Stimulated activated naive CD8-positive, alpha-beta T cell treated with anti-CD3 and anti-CD28 coated beads, Interleukin-15, amount 100 ng/mL, for 72 hours (primary cell): Measurements from ENCODE around the gene WBP1L.

Source experiments
- ATAC-seq: fragments of 150-1000 bp; cut with Tn5 transposase; 2 replicates; pipeline ENCODE4 v1.10.0; 2021; ENCODE audit warnings: mild to moderate bottlenecking, moderate library complexity
- DNase-seq, 2 donors: peaks; one replicate each; pipeline ENCODE4 v3.0.0; 2021 to 2022
- H3K27ac Mint-ChIP-seq, 2 donors: one replicate each; pipeline ENCODE4 v1.8.0; 2022; ENCODE audit warnings: mild to moderate bottlenecking in 2 of 2, mixed read lengths in 2 of 2, moderate library complexity in 2 of 2
- H3K27me3 Mint-ChIP-seq: one replicate; pipeline ENCODE4 v1.8.0; 2022; ENCODE audit warnings: mixed read lengths
- H3K4me1 Mint-ChIP-seq: one replicate; pipeline ENCODE4 v1.8.0; 2022; ENCODE audit warnings: mild to moderate bottlenecking, mixed read lengths
- H3K4me3 Mint-ChIP-seq, 2 donors: one replicate each; pipeline ENCODE4 v1.8.0; 2022; ENCODE audit warnings: mild to moderate bottlenecking in 2 of 2, mixed read lengths in 2 of 2, moderate library complexity in 1 of 2
- H3K9me3 Mint-ChIP-seq, 2 donors: one replicate each; pipeline ENCODE4 v1.8.0; 2022; ENCODE audit warnings: mixed read lengths in 2 of 2

WBP1L gene

GRCh38 chr10:102777711-102778453 is 34.1 kb downstream of the WBP1L start:
- H3K9me3 Mint-ChIP-seq, result no peaks in the 10 kb centered on the region
- DNase-seq, result no peak
- no peak for ATAC-seq
- H3K4me1 Mint-ChIP-seq, result peaks cover 79% of the 10 kb centered on the region
- H3K27ac Mint-ChIP-seq, result no peak overlapping the region
- no peak overlapping the region for H3K4me3 Mint-ChIP-seq
- no peaks in the 10 kb centered on the region for H3K27me3 Mint-ChIP-seq

GRCh38 chr10:102778781-102779180 is 35.0 kb downstream of the WBP1L start:
- H3K27ac Mint-ChIP-seq, result no peak overlapping the region
- no peaks in the 10 kb centered on the region for H3K27me3 Mint-ChIP-seq
- no peak overlapping the region for H3K4me3 Mint-ChIP-seq
- peaks cover 79% of the 10 kb centered on the region for H3K4me1 Mint-ChIP-seq
- ATAC-seq (no peak), DNase-seq (no peak)
- H3K9me3 Mint-ChIP-seq, result no peaks in the 10 kb centered on the region

DNA sequence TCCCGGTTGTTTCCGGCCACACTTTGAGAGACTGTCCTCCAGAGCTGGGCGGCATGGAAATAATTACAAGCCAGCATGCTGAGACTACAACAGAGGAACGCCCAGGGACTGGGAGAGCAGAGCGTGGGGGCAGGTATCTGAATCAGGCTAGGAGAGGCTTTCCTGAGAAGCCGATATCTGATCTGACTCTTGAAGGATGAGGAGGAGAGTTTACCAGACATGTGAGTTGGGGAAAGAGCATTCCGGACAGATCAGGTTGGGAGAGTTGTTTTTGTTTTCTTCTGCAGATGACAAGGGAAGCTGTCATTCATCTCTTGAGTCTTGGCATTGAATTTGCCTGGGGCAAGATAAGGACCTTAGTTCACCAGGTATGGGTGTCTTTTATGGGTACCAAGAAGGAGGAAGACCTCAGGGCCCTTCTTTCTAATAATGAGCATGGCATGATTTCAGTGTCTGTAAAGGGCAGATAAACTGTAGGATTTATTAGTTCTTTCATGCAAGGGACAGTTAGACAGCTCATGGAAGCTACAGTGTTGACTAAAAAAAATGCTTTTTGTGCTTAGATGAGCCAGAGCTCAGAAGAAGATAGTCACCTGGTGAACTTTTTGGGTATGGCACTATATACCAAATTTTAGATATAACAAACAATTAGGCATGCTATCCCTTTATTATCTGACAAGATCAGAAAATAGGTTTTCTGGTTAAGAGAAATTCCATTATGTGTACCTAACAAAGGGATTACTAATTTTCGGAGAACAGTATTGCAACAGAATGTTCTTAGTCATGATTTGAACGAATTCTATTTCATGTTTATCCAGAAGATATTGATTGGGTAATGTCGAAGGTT is 36.2 kb downstream of the WBP1L start:
- no peaks in the 10 kb centered on the region for H3K9me3 Mint-ChIP-seq
- DNase-seq (no peak), ATAC-seq (no peak)
- H3K4me1 Mint-ChIP-seq, result peaks cover 69% of the 10 kb centered on the region
- no peak overlapping the region for H3K4me3 Mint-ChIP-seq
- no peak overlapping the region for H3K27ac Mint-ChIP-seq
- no peaks in the 10 kb centered on the region for H3K27me3 Mint-ChIP-seq

- no peaks in the 10 kb centered on the region for H3K27me3 Mint-ChIP-seq
Observed at GRCh38 chr10:102780527-102780808, 36.7 kb downstream of the WBP1L start.

DNA sequence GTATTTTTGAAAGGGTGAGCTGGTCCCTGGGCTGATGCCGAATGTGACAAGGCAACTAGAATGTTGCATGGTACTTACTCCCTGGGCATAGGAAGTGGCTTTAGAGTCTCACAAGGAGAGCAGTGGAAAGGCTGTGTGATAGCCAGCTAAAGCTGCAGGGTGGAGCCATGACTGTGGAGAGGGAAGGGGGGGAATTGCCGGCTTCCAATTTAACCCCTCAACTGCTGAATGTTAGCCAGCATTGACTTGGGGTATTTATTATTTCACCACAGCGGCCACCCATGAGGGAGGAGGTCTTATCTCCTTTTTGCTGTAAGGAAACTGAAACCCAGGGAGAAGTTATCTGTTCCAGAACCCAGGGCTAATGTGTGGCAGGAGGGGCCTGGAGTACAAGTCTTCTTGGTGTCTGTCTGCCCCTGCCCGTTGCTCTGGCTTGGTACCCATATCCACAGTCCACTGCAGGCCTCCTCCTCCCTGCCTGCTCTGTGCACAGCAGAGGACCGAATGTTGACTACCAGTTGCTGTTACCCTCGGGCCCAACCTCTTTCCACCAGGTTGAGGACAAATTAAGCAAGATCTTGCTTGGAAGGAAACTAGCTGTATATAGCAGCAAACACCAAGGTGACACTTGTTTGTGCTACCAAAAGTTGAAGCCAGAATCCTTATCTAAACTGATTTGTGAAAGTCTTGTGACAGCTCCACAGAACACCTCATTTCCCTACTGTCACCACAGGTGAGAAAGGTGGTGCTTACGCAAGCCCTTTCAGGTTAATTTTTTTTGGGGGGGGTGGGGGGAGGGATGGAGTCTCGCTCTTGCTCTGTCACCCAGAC is 37.6 kb downstream of the WBP1L start:
- no peak overlapping the region for H3K27ac Mint-ChIP-seq
- peaks cover 68% of the 10 kb centered on the region for H3K4me1 Mint-ChIP-seq
- DNase-seq, result no peak

More at GRCh38 chr10:102780527-102780808, 36.7 kb downstream of the WBP1L start:
- ATAC-seq (no peak), DNase-seq (no peak)
- no peak overlapping the region for H3K4me3 Mint-ChIP-seq
- peaks cover 68% of the 10 kb centered on the region for H3K4me1 Mint-ChIP-seq
- H3K27ac Mint-ChIP-seq, result no peak overlapping the region
- no peaks in the 10 kb centered on the region for H3K9me3 Mint-ChIP-seq

DNA sequence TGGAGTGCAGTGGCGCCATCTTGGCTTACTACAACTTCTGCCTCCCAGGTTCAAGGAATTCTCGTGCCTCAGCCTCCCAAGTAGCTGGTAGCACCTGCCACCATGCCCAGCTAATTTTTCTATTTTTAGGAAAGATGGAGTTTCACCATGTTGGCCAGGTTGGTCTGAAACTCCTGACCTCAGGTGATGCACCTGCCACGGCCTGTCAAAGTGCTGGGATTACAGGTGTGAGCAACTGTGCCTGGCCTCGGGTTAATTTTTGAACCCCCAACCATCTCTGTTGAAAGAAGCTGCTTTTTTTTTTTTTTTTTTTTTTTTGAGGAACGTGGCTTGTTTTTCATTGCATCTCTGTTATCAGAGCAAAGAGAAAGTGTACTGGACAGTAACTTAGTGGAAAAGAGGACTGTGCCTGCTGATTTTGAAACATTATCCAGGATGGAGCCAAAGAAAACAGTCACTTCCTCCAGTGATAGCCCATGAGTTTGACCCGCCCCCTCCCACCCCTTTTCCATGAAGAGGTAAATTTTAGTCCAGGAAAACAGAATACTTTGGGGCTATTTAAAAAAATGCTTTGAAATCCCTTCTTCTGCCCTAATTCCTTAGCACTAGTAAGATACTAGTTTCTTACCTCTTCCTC is 38.3 kb downstream of the WBP1L start:
- ATAC-seq, result no peak
- DNase-seq, result no peak
- Mint-ChIP-seq H3K27ac (no peak overlapping the region), H3K4me1 (peaks cover 67% of the 10 kb centered on the region), H3K4me3 (no peak overlapping the region), H3K27me3 (no peaks in the 10 kb centered on the region), H3K9me3 (no peaks in the 10 kb centered on the region)

More for the DNA sequence above, 37.6 kb downstream of the WBP1L start:
- no peak overlapping the region for H3K4me3 Mint-ChIP-seq
- no peaks in the 10 kb centered on the region for H3K9me3 Mint-ChIP-seq
- ATAC-seq, result no peak
- no peaks in the 10 kb centered on the region for H3K27me3 Mint-ChIP-seq

GRCh38 chr10:102782673-102783551 is 39.2 kb downstream of the WBP1L start:
- no peak for DNase-seq
- Mint-ChIP-seq H3K27me3 (no peaks in the 10 kb centered on the region), H3K27ac (peak overlapping the region in 1 of 2 donors; percentile 69), H3K9me3 (no peaks in the 10 kb centered on the region), H3K4me3 (no peak overlapping the region), H3K4me1 (peaks cover 68% of the 10 kb centered on the region)
- no peak for ATAC-seq

- no peak overlapping the region for H3K27ac Mint-ChIP-seq
- ATAC-seq (no peak), DNase-seq (no peak)
- H3K4me1 Mint-ChIP-seq, result peaks cover 62% of the 10 kb centered on the region
- no peaks in the 10 kb centered on the region for H3K27me3 Mint-ChIP-seq
- H3K9me3 Mint-ChIP-seq, result no peaks in the 10 kb centered on the region
- no peak overlapping the region for H3K4me3 Mint-ChIP-seq
Observed at GRCh38 chr10:102783568-102783967, 39.8 kb downstream of the WBP1L start.

GRCh38 chr10:102785818-102786217 is 42.1 kb downstream of the WBP1L start:
- H3K9me3 Mint-ChIP-seq, result peaks cover 0 to 6% of the 10 kb centered on the region in 2 donors
- ATAC-seq (no peak), DNase-seq (no peak)
- peaks cover 56% of the 10 kb centered on the region for H3K4me1 Mint-ChIP-seq
- H3K27ac Mint-ChIP-seq, result no peak overlapping the region
- no peak overlapping the region for H3K4me3 Mint-ChIP-seq
- no peaks in the 10 kb centered on the region for H3K27me3 Mint-ChIP-seq

DNA sequence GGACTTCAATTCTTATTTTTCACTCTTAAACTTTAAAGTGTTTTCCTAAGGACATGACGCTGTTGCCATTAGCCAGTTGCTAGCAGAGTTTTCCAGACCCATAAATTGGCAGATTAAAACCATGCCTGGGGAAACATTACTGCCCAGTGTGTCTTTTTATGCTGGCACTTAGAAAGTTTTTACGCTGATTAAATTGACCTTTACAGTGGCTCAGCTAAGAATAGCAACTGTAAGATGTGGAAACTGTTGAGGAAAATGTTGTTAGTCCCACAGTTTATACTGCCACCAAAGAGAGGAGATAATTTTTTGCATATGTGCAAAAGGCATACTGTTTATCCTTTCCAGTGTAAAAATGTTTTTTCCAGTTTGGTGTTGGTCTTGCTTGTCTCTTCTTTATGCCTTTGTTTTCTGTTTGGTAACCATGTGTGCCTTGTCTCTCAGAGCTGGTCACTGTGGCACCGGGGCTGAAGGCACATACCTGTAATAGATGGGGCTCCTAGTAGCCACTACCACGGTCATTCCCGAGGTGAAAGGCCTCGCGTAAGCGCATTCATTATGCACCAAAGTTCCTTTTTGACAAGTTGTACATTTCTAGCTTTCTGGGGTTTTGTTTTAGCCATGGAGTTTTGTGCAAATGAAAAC is 48.1 kb downstream of the WBP1L start:
- peaks cover 0 to 6% of the 10 kb centered on the region in 2 donors for H3K9me3 Mint-ChIP-seq
- peaks cover 54% of the 10 kb centered on the region for H3K4me1 Mint-ChIP-seq
- H3K27ac Mint-ChIP-seq, result no peak overlapping the region
- no peak for ATAC-seq
- no peaks in the 10 kb centered on the region for H3K27me3 Mint-ChIP-seq
- no peak overlapping the region for H3K4me3 Mint-ChIP-seq
- DNase-seq, result no peak

DNA sequence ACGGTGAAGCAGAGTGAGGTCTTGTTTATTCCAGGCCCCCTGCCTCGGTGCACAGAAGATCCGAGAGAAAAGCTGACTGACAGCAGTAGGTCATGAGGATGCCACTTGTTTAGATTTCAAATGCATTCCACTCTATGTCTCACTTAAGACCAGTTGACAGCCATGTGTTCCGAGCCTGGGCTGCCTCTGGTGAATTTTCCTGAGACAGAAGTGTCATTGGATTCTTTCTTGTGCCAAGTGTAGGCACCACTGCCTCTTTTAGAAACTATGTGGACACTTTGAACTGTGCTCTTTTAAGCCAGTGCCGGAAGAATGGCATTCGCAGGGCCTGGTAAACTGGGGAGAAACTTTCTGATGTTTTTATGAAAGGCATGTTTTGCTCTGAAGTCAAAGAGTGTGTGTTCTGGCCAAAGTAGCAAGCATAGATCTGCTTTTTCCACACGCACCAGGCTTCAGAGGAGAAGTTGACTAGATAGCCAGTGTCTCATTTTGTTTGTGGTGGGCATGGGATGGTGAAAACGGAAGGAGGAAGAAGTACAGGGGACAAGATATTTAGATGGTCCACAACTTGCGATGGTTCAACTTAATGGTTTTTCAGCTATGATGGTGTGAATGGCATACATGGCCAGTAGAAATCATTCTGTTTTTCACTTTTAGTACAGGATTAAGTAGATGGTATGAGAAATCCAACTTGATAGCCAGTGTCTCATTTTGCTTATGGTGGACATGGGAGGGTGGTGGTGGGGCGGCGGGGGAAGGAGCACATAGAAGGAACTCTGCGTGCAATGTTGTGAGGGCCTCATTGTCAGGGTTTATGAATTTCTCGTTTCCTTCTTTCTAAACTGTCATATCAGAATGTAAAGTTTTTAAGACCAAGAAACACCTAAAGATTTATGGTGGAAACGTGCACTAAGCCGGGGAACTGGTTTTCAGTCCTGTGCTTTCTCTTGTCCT is 52.0 kb downstream of the WBP1L start:
- DNase-seq, result no peak
- Mint-ChIP-seq H3K9me3 (no peaks in the 10 kb centered on the region), H3K4me3 (peak overlapping the region; percentile 37 to 50), H3K27me3 (no peaks in the 10 kb centered on the region), H3K27ac (peak overlapping the region; percentile 71 to 80), H3K4me1 (peaks cover 57% of the 10 kb centered on the region)
- no peak for ATAC-seq

- Mint-ChIP-seq H3K27me3 (no peaks in the 10 kb centered on the region), H3K4me1 (peaks cover 55% of the 10 kb centered on the region), H3K9me3 (no peaks in the 10 kb centered on the region), H3K27ac (peak overlapping the region; percentile 53 to 71), H3K4me3 (peak overlapping the region; percentile 37 to 48)
- ATAC-seq (peak; percentile 100), DNase-seq (peak; percentile 44 to 70)
Observed at GRCh38 chr10:102796407-102797176, 52.8 kb downstream of the WBP1L start.
